Measurements from ENCODE around the gene SYT1. TPM values are rescaled to one million over a fixed set of nuclear protein-coding genes. Genes with fewer than 3 reads are reported as not detected.

The SYT1 gene
- polyA plus RNA-seq, 3 donors = 0.72 TPM; not detected in 2

DNA sequence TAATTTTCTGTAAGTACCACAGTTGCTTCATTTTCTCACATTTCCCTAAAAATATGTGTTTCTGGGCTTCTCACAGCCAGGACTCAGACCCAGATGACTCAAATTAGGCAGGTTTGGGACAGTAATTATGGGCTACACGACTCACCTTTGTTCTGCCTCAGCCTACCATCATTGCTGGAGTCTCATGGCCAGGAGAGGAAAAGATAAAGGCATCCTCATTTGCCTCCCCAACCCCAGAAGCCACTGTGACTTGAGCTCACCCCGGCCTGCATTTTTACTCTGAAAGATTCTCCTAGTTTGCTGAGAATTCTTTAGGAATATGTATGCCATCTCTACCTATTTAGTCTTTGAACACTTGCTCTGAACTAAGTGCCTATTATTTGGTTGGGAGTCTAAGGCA is 618.3 kb downstream of the SYT1 start:
- no peak overlapping the region for H3K4me2 ChIP-seq (replicated peaks; ENCODE audit: extremely low read depth, low read length, poor library complexity, severe bottlenecking)
- TF ChIP-seq, protein P1, sequence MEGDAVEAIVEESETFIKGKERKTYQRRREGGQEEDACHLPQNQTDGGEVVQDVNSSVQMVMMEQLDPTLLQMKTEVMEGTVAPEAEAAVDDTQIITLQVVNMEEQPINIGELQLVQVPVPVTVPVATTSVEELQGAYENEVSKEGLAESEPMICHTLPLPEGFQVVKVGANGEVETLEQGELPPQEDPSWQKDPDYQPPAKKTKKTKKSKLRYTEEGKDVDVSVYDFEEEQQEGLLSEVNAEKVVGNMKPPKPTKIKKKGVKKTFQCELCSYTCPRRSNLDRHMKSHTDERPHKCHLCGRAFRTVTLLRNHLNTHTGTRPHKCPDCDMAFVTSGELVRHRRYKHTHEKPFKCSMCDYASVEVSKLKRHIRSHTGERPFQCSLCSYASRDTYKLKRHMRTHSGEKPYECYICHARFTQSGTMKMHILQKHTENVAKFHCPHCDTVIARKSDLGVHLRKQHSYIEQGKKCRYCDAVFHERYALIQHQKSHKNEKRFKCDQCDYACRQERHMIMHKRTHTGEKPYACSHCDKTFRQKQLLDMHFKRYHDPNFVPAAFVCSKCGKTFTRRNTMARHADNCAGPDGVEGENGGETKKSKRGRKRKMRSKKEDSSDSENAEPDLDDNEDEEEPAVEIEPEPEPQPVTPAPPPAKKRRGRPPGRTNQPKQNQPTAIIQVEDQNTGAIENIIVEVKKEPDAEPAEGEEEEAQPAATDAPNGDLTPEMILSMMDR (IDR thresholded peaks at IDR 0.05) = no peak
- no peak overlapping the region for H3K27ac ChIP-seq (ENCODE audit: low read depth in 1 of 2, low read length in 2 of 2)
- no peak overlapping the region for H2AFZ ChIP-seq (ENCODE audit: insufficient read depth, low read depth, low read length, poor library complexity, severe bottlenecking)
- H3K36me3 ChIP-seq (replicated peaks in 1 of 2; ENCODE audit: control insufficient read depth in 1 of 2, insufficient read depth in 2 of 2, low read length in 2 of 2) = no peaks in the 10 kb centered on the region
- no peaks in the 10 kb centered on the region for H3K4me1 Mint-ChIP-seq
- H3K36me3 Mint-ChIP-seq = no peaks in the 10 kb centered on the region
- intact Hi-C loops (cut with micrococcal nuclease) = no loop called here
- peaks cover 0 to 5% of the 10 kb centered on the region in 2 donors for H3K9me3 ChIP-seq (replicated peaks in 1 of 2; ENCODE audit: control insufficient read depth in 1 of 2, insufficient read depth in 1 of 2, low read length in 2 of 2)
- H3K9me3 Mint-ChIP-seq = peaks cover 0 to 13% (median 5%) of the 10 kb centered on the region in 7 donors
- no peaks in the 10 kb centered on the region for H3K4me1 ChIP-seq (ENCODE audit: control insufficient read depth in 1 of 2, insufficient read depth in 2 of 2, low read length in 2 of 2)
- H3K27me3 ChIP-seq (ENCODE audit: control insufficient read depth in 2 of 2, insufficient read depth in 2 of 2, low read length in 2 of 2) = no peaks in the 10 kb centered on the region
- no peak overlapping the region for H3K27ac Mint-ChIP-seq
- DNase-seq = no peak
- H3K4me3 Mint-ChIP-seq = no peak overlapping the region
- peaks cover 0 to 1% (median 0%) of the 10 kb centered on the region in 3 donors for H3K27me3 Mint-ChIP-seq (ENCODE audit: low read depth in 3 of 3)
- no peaks in the 10 kb centered on the region for H4K20me1 ChIP-seq (ENCODE audit: insufficient read depth, low read length)
- 50% methylated on average over 1 of the region's 2 CpGs for WGBS (ENCODE audit: insufficient coverage)
- no peaks in the 10 kb centered on the region for H3K79me2 ChIP-seq (ENCODE audit: insufficient read depth, low read length)
- H3K9ac ChIP-seq (ENCODE audit: insufficient read depth, low read length, poor library complexity, severe bottlenecking) = no peak overlapping the region
- H3K4me3 ChIP-seq (replicated peaks in 1 of 3; ENCODE audit: low read depth in 2 of 3, low read length in 3 of 3) = no peak overlapping the region

DNA sequence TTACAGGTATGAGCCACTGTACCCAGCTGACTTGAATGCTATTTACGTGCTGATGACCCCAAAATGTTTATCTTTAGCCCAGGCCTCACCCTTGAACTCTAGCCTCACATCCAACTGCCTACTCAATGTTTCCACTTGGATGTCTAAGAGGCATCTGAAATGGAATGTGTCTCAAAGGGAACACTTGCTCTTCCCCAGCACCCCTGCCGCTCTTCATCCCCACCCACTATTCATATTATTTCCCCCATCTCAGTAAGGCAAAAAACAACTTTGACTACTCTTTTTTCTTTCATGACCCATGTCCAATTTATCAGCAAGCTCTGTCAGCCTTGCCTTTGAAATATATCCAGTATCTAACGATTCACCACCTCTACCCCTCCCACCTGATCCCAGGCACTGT is 621.6 kb downstream of the SYT1 start:
- Histone ChIP-seq H3K4me2 (replicated peaks; ENCODE audit: extremely low read depth, low read length, poor library complexity, severe bottlenecking) (no peak overlapping the region), H3K4me3 (replicated peaks in 1 of 3; ENCODE audit: low read depth in 2 of 3, low read length in 3 of 3) (no peak overlapping the region), H3K27ac (ENCODE audit: low read depth in 1 of 2, low read length in 2 of 2) (no peak overlapping the region), H4K20me1 (ENCODE audit: insufficient read depth, low read length) (no peaks in the 10 kb centered on the region), H3K9me3 (replicated peaks in 1 of 2; ENCODE audit: control insufficient read depth in 1 of 2, insufficient read depth in 1 of 2, low read length in 2 of 2) (peaks cover 0 to 5% of the 10 kb centered on the region in 2 donors), H3K27me3 (ENCODE audit: control insufficient read depth in 2 of 2, insufficient read depth in 2 of 2, low read length in 2 of 2) (no peaks in the 10 kb centered on the region), H3K9ac (ENCODE audit: insufficient read depth, low read length, poor library complexity, severe bottlenecking) (no peak overlapping the region), H3K79me2 (ENCODE audit: insufficient read depth, low read length) (no peaks in the 10 kb centered on the region), H3K4me1 (ENCODE audit: control insufficient read depth in 1 of 2, insufficient read depth in 2 of 2, low read length in 2 of 2) (no peaks in the 10 kb centered on the region), H2AFZ (ENCODE audit: insufficient read depth, low read depth, low read length, poor library complexity, severe bottlenecking) (no peak overlapping the region), H3K36me3 (replicated peaks in 1 of 2; ENCODE audit: control insufficient read depth in 1 of 2, insufficient read depth in 2 of 2, low read length in 2 of 2) (no peaks in the 10 kb centered on the region)
- H3K27ac Mint-ChIP-seq = no peak overlapping the region
- no peak overlapping the region for H3K4me3 Mint-ChIP-seq
- TF ChIP-seq, protein P1 (IDR thresholded peaks at IDR 0.05) = no peak
- DNase-seq = no peak
- H3K36me3 Mint-ChIP-seq = no peaks in the 10 kb centered on the region
- peaks cover 4 to 18% (median 5%) of the 10 kb centered on the region in 7 donors for H3K9me3 Mint-ChIP-seq
- H3K27me3 Mint-ChIP-seq (ENCODE audit: low read depth in 3 of 3) = peaks cover 0 to 1% (median 0%) of the 10 kb centered on the region in 3 donors
- H3K4me1 Mint-ChIP-seq = no peaks in the 10 kb centered on the region
- intact Hi-C loops (cut with micrococcal nuclease) = no loop called here
- WGBS (ENCODE audit: insufficient coverage) = 86% methylated on average over 2 of the region's 3 CpGs

All from CD14-positive monocyte (primary cell).